Endodermal cell (in vitro differentiated cells): ENCODE results near the gene LGALSL. TPM values are rescaled to one million over a fixed set of nuclear protein-coding genes. Genes with fewer than 3 reads are reported as not detected.

Experiments used
- DNase-seq: peaks from one replicate; pipeline ENCODE4 v3.0.0-alpha.2; 2017
- H3K27ac ChIP-seq: 2 replicates; pipeline ENCODE4 v1.5.1; 2013; ENCODE audit warnings: mild to moderate bottlenecking, low read depth, low read length, moderate library complexity
- H3K27me3 ChIP-seq: 2 replicates; pipeline ENCODE4 v1.6.1; 2013; ENCODE audit warnings: mild to moderate bottlenecking, low read length, moderate library complexity; ENCODE audit not compliant: insufficient read depth, control insufficient read depth, poor library complexity, severe bottlenecking
- H3K36me3 ChIP-seq: 2 replicates; pipeline ENCODE4 v1.7.0; 2013; ENCODE audit warnings: mild to moderate bottlenecking, low read length, moderate library complexity; ENCODE audit not compliant: control insufficient read depth, insufficient read depth
- H3K4me1 ChIP-seq: one replicate; pipeline ENCODE4 v1.7.0; 2013; ENCODE audit warnings: low read length; ENCODE audit not compliant: control insufficient read depth, insufficient read depth
- H3K4me3 ChIP-seq: 2 replicates; pipeline ENCODE4 v1.5.1; 2013; ENCODE audit warnings: mild to moderate bottlenecking, low read length, moderate library complexity
- H3K9ac ChIP-seq: 2 replicates; pipeline ENCODE4 v1.6.1; 2013; ENCODE audit warnings: mild to moderate bottlenecking, low read length, moderate library complexity; ENCODE audit not compliant: poor library complexity, severe bottlenecking; ENCODE audit errors: extremely low read depth
- H3K9me3 ChIP-seq: 2 replicates; pipeline ENCODE4 v1.6.1; 2013; ENCODE audit warnings: mild to moderate bottlenecking, low read length, moderate library complexity; ENCODE audit not compliant: control insufficient read depth
- H3K27ac Mint-ChIP-seq: 2 replicates; pipeline ENCODE4 v1.8.0; 2020; ENCODE audit warnings: mixed read lengths
- H3K27me3 Mint-ChIP-seq: 2 replicates; pipeline ENCODE4 v1.8.0; 2021; ENCODE audit warnings: mild to moderate bottlenecking, mixed read lengths; ENCODE audit not compliant: insufficient read depth
- H3K36me3 Mint-ChIP-seq: 2 replicates; pipeline ENCODE4 v1.8.0; 2020; ENCODE audit warnings: low read depth, mixed read lengths
- H3K4me1 Mint-ChIP-seq: 2 replicates; pipeline ENCODE4 v1.8.0; 2020; ENCODE audit warnings: mixed read lengths
- H3K4me3 Mint-ChIP-seq: 2 replicates; pipeline ENCODE4 v1.8.0; 2020; ENCODE audit warnings: mild to moderate bottlenecking, moderate library complexity, mixed read lengths
- H3K9me3 Mint-ChIP-seq: 2 replicates; pipeline ENCODE4 v1.8.0; 2020; ENCODE audit warnings: mild to moderate bottlenecking, mixed read lengths
- CTCF ChIP-seq: fragments of 200-600 bp; sonication (generic); conservative IDR thresholded peaks from 2 replicates; pipeline ENCODE4 v1.5.0; 2021; ENCODE audit warnings: antibody characterized with exemption, mild to moderate bottlenecking
- WGBS, 2 experiments: methylation state at CpG; one replicate each; pipeline versions ENCODE4 v1.1.5 to v1.1.7; 2013; ENCODE audit warnings: missing lambda C conversion rate in 2 of 2, mixed read lengths in 1 of 2; ENCODE audit not compliant: insufficient coverage in 1 of 2, insufficient read length in 1 of 2; 5-methylcytosine and 5-hydroxymethylcytosine counted together
- total RNA-seq, 2 donors: library from RNA; stranded (reverse); fragmentation: NEBNext Ultra II Directional in 1 of 2; extraction: Animal tissue kit (Norgen Biotek cat#: 25700) in 1 of 2; gene quantifications; 2 replicates in 1 of 2; 3 replicates in 1 of 2; pipeline ENCODE4 v1.2.1, GENCODE V29; 2021

The LGALSL gene
- total RNA-seq, 2 donors from 2014 or later = 22.5 to 41.7 TPM

- Mint-ChIP-seq H3K36me3 (no peaks in the 10 kb centered on the region), H3K27me3 (peaks cover 12% of the 10 kb centered on the region), H3K4me1 (peaks cover 17% of the 10 kb centered on the region), H3K4me3 (no peak overlapping the region), H3K9me3 (no peaks in the 10 kb centered on the region), H3K27ac (no peak overlapping the region)
- Histone ChIP-seq H3K36me3 (no peaks in the 10 kb centered on the region), H3K4me3 (no peak overlapping the region), H3K9ac (no peak overlapping the region), H3K4me1 (no peaks in the 10 kb centered on the region), H3K9me3 (no peaks in the 10 kb centered on the region), H3K27ac (no peak overlapping the region), H3K27me3 (no peaks in the 10 kb centered on the region)
- no peak for DNase-seq
- TF ChIP-seq CTCF = no peak
- 95 to 100% methylated on average over 1 of the region's 1 CpG for WGBS, 2 experiments
These were observed 23.1 kb downstream of the LGALSL start for GRCh38 chr2:64477037-64477436.

- H3K9me3 Mint-ChIP-seq = no peaks in the 10 kb centered on the region
- H3K4me3 Mint-ChIP-seq = no peak overlapping the region
- H3K36me3 ChIP-seq = no peaks in the 10 kb centered on the region
- peaks cover 5% of the 10 kb centered on the region for H3K4me1 ChIP-seq
- H3K4me3 ChIP-seq = no peak overlapping the region
- H3K4me1 Mint-ChIP-seq = peaks cover 25% of the 10 kb centered on the region
- 89 to 95% methylated on average over 1 to 4 of the region's 4 CpGs for WGBS, 2 experiments
- DNase-seq = no peak
- peaks cover 9% of the 10 kb centered on the region for H3K27me3 Mint-ChIP-seq
- no peak overlapping the region for H3K27ac ChIP-seq
- H3K9me3 ChIP-seq = no peaks in the 10 kb centered on the region
- no peaks in the 10 kb centered on the region for H3K36me3 Mint-ChIP-seq
- H3K27me3 ChIP-seq = no peaks in the 10 kb centered on the region
- no peak overlapping the region for H3K9ac ChIP-seq
- H3K27ac Mint-ChIP-seq = no peak overlapping the region
- TF ChIP-seq CTCF = no peak
These were observed 24.0 kb downstream of the LGALSL start for GRCh38 chr2:64477979-64478378.

- DNase-seq = no peak
- H3K4me1 Mint-ChIP-seq = peaks cover 32% of the 10 kb centered on the region
- no peak overlapping the region for H3K27ac ChIP-seq
- no peaks in the 10 kb centered on the region for H3K36me3 ChIP-seq
- no peaks in the 10 kb centered on the region for H3K36me3 Mint-ChIP-seq
- H3K4me1 ChIP-seq = peaks cover 5% of the 10 kb centered on the region
- no peak overlapping the region for H3K4me3 ChIP-seq
- no peak for TF ChIP-seq CTCF
- H3K27me3 ChIP-seq = no peaks in the 10 kb centered on the region
- H3K4me3 Mint-ChIP-seq = no peak overlapping the region
- peaks cover 6% of the 10 kb centered on the region for H3K27me3 Mint-ChIP-seq
- H3K27ac Mint-ChIP-seq = no peak overlapping the region
- 83 to 89% methylated on average over 1 to 3 of the region's 3 CpGs for WGBS, 2 experiments
- no peaks in the 10 kb centered on the region for H3K9me3 ChIP-seq
- no peaks in the 10 kb centered on the region for H3K9me3 Mint-ChIP-seq
- no peak overlapping the region for H3K9ac ChIP-seq
These were observed 24.7 kb downstream of the LGALSL start for GRCh38 chr2:64478502-64479230.
